K562 (cell line): ENCODE data around the gene OR7A5. TPM values are rescaled to one million over a fixed set of nuclear protein-coding genes. Genes with fewer than 3 reads are reported as not detected.
"Not testable (repeated sequence)": the region's sequence is repeated elsewhere in the genome, so short reads cannot be mapped to it uniquely, and the experiment has no call there.

Experiments used
- ATF1 ChIP-seq, 2 experiments: fragments of 450-650 bp in 1 of 2; IDR thresholded peaks; 2 replicates each; pipeline ENCODE4 v1.6.1; 2016; ENCODE audit warnings: missing compliant biosample characterization in 1 of 2, missing genetic modification characterization in 1 of 2
- ATF7 ChIP-seq: fragments of 450-650 bp; IDR thresholded peaks from 2 replicates; pipeline ENCODE4 v1.7.1; 2014; ENCODE audit warnings: mild to moderate bottlenecking, moderate library complexity
- BRD9 ChIP-seq: fragments of 450-650 bp; IDR thresholded peaks from 2 replicates; pipeline ENCODE4 v1.6.1; 2018; ENCODE audit warnings: low read depth; ENCODE audit not compliant: partially characterized antibody
- DEAF1 ChIP-seq: fragments of 450-650 bp; formaldehyde crosslinking; IDR thresholded peaks from 2 replicates; pipeline ENCODE4 v1.4.0; 2020; ENCODE audit warnings: mild to moderate bottlenecking, moderate library complexity
- DMBX1 ChIP-seq: fragments of 250-450 bp; sonication (Bioruptor Pico); IDR thresholded peaks from 2 replicates; pipeline ENCODE4 v1.8.0; 2022; ENCODE audit warnings: inconsistent platforms, mild to moderate bottlenecking, moderate library complexity, borderline replicate concordance
- ESRRA ChIP-seq: fragments of 450-650 bp; IDR thresholded peaks from 2 replicates; pipeline ENCODE4 v1.6.1; 2014; ENCODE audit warnings: low read depth, mild to moderate bottlenecking, moderate library complexity, borderline replicate concordance
- GABPA ChIP-seq: fragments of 200-800 bp; sonication (Bioruptor generic); conservative IDR thresholded peaks from 2 replicates; pipeline ENCODE4 v1.6.1; 2016; ENCODE audit warnings: low read depth, missing genetic modification characterization, missing compliant biosample characterization
- NBN ChIP-seq: fragments of 450-650 bp; IDR thresholded peaks from 2 replicates; pipeline ENCODE4 v1.6.1; 2016; ENCODE audit warnings: low read depth, mild to moderate bottlenecking
- RCOR1 ChIP-seq, 2 experiments: IDR thresholded peaks; 2 replicates each; pipeline ENCODE4 v1.6.1; 2012; ENCODE audit warnings: low read depth in 2 of 2, low read length in 2 of 2, borderline replicate concordance in 1 of 2, improper control_type of control experiment in 1 of 2
- SOX6 ChIP-seq: fragments of 450-650 bp; IDR thresholded peaks from 2 replicates; pipeline ENCODE4 v1.6.1; 2014; ENCODE audit warnings: mild to moderate bottlenecking
- ZMIZ1 ChIP-seq, 2 experiments: fragments of 150-350 bp in 1 of 2; IDR thresholded peaks; 2 replicates each; pipeline ENCODE4 v1.6.1; 2012 to 2016; ENCODE audit warnings: low read depth in 2 of 2, low read length in 2 of 2, mild to moderate bottlenecking in 1 of 2, moderate library complexity in 1 of 2
- ZNF239 ChIP-seq: fragments of 250-450 bp; sonication (Bioruptor Pico); IDR thresholded peaks from 2 replicates; pipeline ENCODE4 v1.4.0; 2020; ENCODE audit warnings: mild to moderate bottlenecking
- ZNF311 ChIP-seq: fragments of 250-450 bp; sonication (Bioruptor Pico); IDR thresholded peaks from 2 replicates; pipeline ENCODE4 v1.4.0; 2020; ENCODE audit warnings: mild to moderate bottlenecking, moderate library complexity
- ZNF449 ChIP-seq: fragments of 250-450 bp; sonication (Bioruptor Pico); IDR thresholded peaks from 2 replicates; pipeline ENCODE4 v1.8.0; 2022; ENCODE audit warnings: moderate library complexity, mild to moderate bottlenecking, inconsistent platforms
- ZNF518B ChIP-seq: fragments of 250-450 bp; sonication (Bioruptor Pico); IDR thresholded peaks from 2 replicates; pipeline ENCODE4 v1.5.0; 2021; ENCODE audit warnings: mild to moderate bottlenecking, moderate library complexity
- polyA plus RNA-seq, 8 experiments: library from polyadenylated mRNA; depleted of rRNA in 4 of 8; stranded (reverse) in 5 of 8; unstranded in 3 of 8; fragments of >200 nt; fragmentation: Nextera tagmentation in 2 of 8; fragmentation: Illumina TruSeq in 1 of 8; extraction: Ambion mirVana in 2 of 8; extraction: Trizol in 1 of 8; gene quantifications; 2 replicates each; pipeline versions ENCODE4 v1.2.1 to v1.2.3, GENCODE V29; 2011 to 2014; ENCODE audit warnings: inconsistent platforms in 1 of 8, missing spikeins in 1 of 8
- total RNA-seq, 7 experiments: library from RNA; depleted of rRNA in 6 of 7; stranded (reverse); fragments of >200 nt in 6 of 7; fragmentation: Illumina TruSeq in 2 of 7; extraction: Trizol in 2 of 7; gene quantifications; 2 replicates each; pipeline versions ENCODE4 v1.2.1 to v1.2.3, GENCODE V29; 2011 to 2021; ENCODE audit warnings: low replicate concordance in 1 of 7

OR7A5 gene
- total and polyA plus RNA-seq, 9 of the 15 experiments (the other 6 are each of a cell fraction or from before 2014, with no cell fraction given): not detected

- TF ChIP-seq DEAF1 (CRISPR knock-in tag) (peak; percentile 59), NBN (peak; percentile 59; the same call in 1 of the 2 replicates), DMBX1 (CRISPR knock-in tag) (peak; percentile 67; the same call in 1 of the 2 replicates), GABPA (tag) (peak; percentile 58), ZNF449 (CRISPR knock-in tag) (peak; percentile 55; the same call in 1 of the 2 replicates), ATF1 (tag; IDR thresholded peaks at IDR 0.05) (peak; percentile 17; the same call in 1 of the 2 replicates), ESRRA (peak; percentile 81; the same call in 1 of the 2 replicates), ZNF239 (peak; percentile 20; the same call in 1 of the 2 replicates), ATF7 (peak; percentile 52; the same call in 1 of the 2 replicates), ZMIZ1 (IDR thresholded peaks at IDR 0.05; ENCODE audit: low read depth in 2 of 2, low read length in 2 of 2) (0 out of 4 replicates have a peak, but pooled peaks of 1 of the 2 experiments have one; percentile 32), BRD9 (peak; percentile 75), SOX6 (peak; percentile 55), ZNF518B (CRISPR knock-in tag) (0 out of 2 replicates have a peak, but pooled peaks have one; percentile 30), ZNF311 (CRISPR knock-in tag) (0 out of 2 replicates have a peak, but pooled peaks have one; percentile 17), RCOR1 (IDR thresholded peaks at IDR 0.05; ENCODE audit: borderline replicate concordance in 1 of 2, low read depth in 2 of 2, low read length in 2 of 2) (peak; percentile 60 to 93; a peak in 3 of 4 replicates)
- not testable (repeated sequence) for TF ChIP-seq ATF1 (CRISPR knock-in tag; IDR thresholded peaks at IDR 0.05)
Measured at GRCh38 chr19:14785102-14785793, 49.7 kb downstream of the OR7A5 start (continued).
